HG03064 (cell line): ENCODE results near the gene SMARCA4.

Experiments used
- ATAC-seq: cut with Tn5 transposase; IDR thresholded peaks from one replicate; pipeline ENCODE4 v1.9.1; 2021; ENCODE audit warnings: low read depth; ENCODE audit not compliant: unreplicated experiment

The SMARCA4 gene

DNA sequence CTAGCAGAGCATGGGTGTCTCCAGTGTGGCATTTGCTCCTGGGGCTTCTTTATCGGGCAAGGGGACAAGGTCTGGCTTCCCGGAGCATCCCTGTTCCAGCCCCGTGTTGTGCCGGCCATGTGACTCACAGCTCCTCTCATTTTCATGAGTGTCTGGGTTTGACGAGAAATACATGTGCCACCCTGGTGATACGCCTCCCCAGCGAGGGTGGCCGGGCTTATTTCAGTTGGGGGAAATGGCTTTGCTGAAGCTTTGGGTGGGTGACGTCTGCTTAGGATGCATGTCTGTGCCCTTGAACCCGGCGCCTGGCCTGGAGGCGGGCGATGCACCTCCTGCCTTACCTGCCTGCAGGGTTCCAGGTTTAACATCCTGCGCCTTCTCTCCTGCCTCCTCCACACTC lies 66.6 kb downstream of the SMARCA4 start:
- no peak for ATAC-seq

DNA sequence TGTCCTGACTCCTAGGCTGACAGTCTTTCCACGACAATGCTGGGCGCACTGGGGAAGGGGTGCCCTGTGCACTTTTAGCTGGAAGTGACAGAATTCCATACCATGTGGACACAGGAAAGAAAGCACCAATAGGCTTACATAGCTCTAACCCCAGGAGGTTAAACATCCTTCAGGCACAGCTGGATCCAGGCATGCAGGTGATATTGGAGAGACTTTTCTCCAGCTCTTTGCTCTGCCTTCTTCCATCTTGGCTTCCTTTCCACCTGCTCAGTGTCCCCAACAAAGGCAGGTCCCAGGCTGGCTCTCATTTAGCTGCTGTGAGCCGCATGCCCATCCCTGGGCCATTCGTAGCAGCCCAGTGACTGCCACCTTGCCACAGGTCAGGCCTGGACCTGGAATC lies 67.3 kb downstream of the SMARCA4 start:
- ATAC-seq = no peak

GRCh38 chr19:11031421-11032070 lies 70.7 kb downstream of the SMARCA4 start:
- ATAC-seq = no peak

DNA sequence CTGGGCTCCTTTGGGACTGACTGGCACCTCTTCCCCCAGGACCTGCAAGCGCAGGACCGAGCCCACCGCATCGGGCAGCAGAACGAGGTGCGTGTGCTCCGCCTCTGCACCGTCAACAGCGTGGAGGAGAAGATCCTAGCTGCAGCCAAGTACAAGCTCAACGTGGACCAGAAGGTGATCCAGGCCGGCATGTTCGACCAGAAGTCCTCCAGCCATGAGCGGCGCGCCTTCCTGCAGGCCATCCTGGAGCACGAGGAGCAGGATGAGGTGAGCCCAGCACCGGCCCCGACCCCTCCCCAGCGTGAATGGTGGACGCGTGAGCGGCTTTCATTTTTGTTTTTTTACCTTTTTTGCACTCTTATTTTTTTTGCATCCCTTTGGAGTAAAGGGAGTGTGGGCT lies 72.4 kb downstream of the SMARCA4 start:
- ATAC-seq = no peak

DNA sequence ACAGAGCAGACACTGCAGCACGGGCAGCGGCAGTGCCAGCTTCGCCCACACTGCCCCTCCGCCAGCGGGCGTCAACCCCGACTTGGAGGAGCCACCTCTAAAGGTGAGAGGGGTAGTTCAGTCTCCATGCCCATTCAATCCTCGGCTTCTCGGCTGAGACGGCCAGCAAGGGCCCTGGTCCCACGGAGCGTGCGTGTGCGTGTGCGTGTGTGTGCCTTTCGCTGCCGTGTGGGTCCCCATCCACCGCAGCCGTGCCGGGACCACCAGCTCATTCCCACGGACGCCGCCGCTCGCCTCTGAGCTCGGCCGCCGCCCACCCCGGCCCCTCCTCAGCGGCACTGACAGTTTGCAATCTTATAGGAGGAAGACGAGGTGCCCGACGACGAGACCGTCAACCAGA lies 72.9 kb downstream of the SMARCA4 start:
- no peak for ATAC-seq

DNA sequence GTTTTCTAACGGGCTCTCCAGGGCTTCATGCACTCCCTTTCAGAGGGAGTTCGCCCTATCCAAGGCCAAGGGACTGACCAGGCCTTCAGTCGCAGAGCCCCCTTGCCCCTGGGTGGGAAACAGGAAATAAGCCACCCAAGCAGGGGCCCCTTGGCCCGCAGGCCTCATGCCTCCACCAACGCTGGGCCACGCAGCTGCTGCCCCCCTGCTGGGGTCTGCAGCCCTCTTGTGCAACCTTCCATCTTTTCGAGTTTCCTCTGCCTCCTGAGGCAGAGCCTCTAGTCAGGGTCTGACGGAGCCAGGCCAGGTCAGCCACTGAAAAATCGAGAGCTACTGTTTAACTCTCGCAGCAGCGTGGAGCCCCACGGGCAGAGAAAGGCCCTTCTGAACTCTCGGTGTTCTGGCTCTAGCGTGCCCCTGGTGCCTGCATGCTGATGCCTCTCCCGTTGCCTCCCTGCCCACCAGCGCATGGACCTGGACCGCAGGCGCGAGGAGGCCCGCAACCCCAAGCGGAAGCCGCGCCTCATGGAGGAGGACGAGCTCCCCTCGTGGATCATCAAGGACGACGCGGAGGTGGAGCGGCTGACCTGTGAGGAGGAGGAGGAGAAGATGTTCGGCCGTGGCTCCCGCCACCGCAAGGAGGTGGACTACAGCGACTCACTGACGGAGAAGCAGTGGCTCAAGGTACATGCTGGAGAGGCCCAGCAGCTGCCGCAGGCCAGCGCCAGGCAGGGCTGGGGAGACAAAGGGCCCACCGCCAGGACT lies 73.8 kb downstream of the SMARCA4 start:
- ATAC-seq = no peak

DNA sequence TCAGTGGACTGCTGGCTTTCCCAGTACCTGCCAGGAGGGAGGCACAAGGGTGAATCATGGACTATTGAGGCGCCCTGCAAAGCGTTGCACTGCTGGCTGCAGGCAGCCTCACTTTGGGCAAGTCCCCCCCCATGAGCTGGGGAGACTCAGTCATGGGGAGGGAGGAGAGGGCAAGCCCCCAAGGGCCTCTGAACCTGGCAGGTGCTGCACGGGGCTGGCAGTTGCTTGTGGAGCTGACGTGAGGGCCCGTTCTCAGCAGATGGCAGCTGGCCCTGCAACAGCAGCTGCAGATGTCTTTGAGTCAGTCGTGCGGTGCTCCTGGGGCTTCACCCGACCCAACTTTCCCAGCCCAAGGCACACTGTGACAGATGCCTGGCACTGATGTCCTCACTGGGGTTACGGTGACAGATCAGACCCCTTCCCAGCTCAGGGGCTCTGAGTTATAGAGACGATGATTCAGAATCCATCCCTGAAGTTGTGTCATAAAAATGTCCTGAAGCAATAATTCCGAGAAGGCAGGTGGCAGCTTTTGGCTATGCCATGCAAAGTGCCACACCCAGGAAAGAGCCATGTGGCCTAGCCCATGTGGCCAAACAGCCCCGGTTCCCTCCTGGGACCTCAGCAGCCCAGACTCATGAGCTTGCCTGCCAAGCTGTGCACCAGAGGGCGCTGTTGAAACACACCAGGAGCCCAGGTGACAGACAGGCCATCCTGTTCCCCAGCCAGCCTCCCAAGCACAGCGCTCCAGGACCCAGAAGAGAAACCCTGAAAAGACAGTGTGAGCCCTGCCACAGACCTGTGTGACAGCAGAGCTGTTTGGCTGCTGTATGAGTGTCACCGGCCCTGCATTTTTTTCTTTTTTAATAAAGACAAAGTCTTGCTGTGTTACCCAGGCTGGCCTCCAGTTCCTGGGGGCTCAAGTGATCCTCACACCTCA lies 74.9 kb downstream of the SMARCA4 start:
- ATAC-seq = peak; percentile 54

DNA sequence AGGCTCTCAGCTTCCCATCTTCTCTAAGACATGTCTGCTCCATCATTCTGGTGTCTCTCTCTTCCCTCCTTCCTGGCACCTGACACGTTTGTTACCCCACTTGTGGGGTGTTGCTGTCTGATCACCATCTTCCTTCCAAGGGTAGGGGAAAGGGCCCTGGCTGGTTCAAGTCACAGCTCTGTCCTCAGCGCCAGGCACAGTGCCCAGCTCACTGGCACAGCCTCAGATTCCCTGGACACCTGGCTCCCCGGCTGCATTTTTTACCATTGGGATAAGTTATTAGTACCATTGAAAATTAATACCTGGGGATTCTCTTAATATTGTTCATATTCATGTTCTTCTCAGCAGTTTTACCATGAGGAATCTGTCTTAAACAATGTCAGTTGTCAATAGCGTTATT lies 77.7 kb downstream of the SMARCA4 start:
- ATAC-seq = no peak

DNA sequence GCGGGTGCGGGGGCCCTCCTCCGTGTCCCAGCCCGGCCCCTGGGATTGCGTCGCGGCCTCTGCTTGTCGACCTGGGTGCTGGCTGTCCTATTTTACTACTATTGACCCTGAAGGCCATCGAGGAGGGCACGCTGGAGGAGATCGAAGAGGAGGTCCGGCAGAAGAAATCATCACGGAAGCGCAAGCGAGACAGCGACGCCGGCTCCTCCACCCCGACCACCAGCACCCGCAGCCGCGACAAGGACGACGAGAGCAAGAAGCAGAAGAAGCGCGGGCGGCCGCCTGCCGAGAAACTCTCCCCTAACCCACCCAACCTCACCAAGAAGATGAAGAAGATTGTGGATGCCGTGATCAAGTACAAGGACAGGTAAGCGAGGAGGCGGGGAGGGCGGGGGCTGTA lies 80.4 kb downstream of the SMARCA4 start:
- ATAC-seq = no peak

DNA sequence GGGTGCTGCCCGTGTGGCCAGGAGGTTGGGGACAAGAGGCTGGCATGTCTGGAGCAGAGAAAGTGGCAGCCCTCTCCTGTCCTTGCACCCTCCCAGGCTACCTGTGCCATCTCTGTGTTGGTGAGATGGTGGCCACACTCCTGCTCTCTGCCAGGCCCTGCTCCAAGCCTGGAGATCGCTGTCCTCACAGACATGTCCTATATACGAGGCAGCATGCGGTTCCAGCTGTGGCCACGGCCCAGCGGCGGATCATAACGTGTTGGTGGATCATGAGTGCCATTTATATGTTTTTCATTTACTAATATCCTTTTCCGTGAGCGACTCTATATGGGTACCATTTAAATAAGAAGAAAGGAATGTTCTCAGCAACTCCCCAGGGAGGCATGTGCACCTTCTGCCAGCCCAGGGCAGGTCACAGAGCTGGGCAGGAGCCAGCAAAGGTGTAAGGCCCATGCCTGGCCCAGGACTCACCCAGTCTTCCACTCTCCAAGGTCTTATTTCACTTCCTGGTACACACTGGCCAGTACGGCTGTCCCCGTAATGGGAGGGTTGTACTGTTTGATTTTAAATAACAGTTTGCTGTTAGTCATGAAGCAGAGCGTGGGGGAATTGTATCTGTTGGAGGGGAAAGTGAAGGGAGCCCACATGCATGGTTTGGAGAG lies 81.3 kb downstream of the SMARCA4 start:
- no peak for ATAC-seq

DNA sequence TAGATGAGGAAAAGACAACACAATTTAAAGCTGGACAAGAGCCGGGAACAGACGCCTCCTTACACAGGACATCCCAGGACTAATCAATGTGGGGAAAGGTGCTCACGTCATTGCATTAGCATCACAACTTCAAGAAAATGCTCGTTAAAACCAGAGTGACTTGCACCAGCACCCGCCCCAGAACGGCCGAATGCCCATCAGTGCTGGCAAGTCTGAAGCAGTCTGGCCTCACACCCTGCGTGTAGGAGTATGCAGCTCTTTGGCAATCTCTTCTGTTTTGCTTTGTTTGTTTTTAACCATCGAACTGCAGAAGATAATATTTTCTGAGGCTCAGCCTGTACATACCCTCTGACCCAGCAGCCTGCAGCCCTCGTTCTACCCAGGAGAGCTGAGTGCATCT lies 83.6 kb downstream of the SMARCA4 start:
- ATAC-seq = no peak

DNA sequence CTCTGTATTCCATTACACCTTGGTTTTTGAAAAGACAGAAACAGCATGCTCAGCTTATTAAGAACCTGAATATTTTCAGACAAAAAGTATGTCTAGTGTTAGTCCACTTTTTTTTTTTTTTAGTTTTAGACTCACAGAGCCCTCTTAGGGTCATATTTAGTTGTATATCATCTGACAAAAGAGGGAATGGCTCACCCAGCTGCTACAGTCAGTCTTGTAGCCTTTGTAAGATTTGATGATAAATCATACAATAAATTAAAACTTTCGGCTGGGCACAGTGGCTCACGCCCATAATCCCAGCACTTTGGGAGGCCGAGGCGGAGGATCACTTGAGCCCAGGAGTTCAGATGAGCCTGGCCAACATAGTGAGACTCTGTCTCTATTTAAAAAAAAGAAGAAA lies 84.7 kb downstream of the SMARCA4 start:
- ATAC-seq = no peak

DNA sequence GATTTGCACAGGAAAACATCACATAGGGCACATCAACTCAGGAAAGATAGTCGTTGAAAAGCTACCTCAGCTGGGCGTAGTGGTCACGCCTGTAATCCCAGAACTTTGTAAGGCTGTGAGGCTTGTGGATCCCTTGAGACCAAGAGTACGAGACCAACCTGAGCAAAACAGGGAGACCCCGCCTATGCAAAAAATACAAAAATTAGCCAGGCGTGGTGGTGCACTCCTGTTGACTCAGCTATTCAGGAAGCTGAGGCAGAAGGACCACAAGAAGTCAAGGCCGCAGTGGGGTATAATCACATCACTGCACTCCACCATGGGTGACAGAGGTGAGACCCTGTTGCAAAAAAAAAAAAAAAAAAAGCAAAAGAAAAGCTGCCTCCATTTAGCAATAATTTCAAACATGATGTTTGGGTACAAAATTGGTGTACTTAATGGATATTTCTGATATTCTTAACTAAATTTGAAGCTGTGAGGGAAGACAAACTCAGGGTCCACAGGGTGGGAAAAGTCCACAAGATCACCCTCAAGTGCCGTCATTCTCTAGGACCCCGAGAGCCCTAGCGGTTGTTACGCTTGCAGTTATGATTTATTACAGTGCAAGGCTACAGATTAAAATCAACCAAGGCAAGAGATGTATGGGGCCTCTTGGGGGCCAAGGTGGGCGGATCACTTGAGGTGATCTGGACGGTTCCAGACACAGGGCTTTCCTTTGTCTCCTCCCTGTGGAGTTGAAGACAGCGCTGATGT lies 86.0 kb downstream of the SMARCA4 start:
- ATAC-seq = no peak

DNA sequence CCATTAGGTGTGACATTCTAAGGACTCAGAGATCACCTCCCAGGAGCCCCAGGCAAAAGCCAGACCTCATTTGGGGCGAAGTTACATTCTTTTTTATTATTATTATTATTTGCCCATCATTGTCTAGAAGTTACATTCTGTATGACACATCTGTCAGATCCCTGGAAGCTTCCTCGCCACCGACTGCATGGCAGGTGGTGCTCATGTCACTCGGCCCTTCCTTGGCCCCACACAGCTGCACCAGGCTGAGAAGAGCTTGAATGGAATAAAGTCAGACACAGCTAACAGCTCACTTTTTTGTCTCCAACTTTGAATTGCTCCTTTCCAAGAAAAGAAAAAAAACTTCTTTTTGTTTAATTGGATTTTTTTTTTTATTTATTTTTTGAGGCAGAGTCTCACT lies 87.0 kb downstream of the SMARCA4 start:
- no peak for ATAC-seq

DNA sequence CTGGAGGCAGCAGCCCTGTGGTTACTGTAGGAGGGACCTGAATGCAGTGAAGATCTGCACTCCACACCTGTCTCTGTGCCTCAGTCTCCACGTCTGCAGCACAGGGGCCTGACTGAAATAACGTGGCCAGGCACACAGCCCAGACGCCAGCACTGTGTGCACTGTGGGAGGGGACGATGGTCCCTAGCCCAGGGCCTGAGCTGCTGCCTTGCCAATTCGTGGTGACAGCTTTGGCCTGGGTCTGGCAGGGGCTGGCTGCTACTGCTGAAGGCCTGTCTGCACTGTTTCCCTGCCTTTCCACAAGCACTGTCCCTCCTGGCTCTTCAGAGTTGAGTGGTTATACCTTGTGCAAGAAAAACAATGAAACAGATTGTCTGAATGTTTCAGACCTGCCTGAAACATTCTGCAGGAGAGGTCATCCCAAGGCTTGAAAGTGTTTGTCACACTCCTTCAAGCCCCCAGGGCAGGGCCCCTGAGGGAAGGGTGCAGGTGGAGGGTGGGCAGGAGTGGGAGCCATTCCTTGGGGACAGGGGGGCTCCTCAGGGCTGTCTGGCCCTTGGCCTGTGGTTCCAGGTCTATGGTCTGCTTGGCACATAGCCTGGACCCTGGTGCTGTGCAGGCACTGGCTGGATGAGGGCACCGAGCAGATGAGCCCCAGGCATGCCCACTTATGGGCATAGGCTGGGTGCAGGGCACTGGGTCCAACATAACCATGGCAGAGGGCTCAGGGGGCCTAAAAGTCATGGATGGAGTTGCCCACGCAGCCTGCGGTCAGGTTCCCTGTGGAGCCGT lies 89.7 kb downstream of the SMARCA4 start:
- no peak for ATAC-seq

DNA sequence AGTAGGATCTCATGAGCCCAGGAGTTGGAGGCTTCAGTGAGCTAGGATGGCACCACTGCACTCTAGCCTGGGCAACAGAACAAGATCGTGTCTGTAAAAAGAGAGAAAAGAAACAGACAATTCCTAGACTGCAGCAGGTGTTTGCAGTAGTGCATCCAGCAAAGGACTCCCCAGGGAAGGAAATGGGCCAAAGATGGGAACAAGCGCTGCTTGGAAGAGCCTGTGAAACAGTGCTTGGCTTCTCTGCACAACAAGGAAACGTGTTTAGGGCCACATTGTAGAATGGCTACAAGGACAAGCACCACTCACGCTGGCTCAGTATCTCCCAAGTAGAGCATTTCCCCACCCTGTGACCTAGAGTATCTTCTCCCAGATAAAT lies 93.0 kb downstream of the SMARCA4 start:
- no peak for ATAC-seq

- ATAC-seq = no peak
Measured at GRCh38 chr19:11054200-11054599, 93.4 kb downstream of the SMARCA4 start.

- no peak for ATAC-seq
Measured at GRCh38 chr19:11054628-11055027, 93.8 kb downstream of the SMARCA4 start.

DNA sequence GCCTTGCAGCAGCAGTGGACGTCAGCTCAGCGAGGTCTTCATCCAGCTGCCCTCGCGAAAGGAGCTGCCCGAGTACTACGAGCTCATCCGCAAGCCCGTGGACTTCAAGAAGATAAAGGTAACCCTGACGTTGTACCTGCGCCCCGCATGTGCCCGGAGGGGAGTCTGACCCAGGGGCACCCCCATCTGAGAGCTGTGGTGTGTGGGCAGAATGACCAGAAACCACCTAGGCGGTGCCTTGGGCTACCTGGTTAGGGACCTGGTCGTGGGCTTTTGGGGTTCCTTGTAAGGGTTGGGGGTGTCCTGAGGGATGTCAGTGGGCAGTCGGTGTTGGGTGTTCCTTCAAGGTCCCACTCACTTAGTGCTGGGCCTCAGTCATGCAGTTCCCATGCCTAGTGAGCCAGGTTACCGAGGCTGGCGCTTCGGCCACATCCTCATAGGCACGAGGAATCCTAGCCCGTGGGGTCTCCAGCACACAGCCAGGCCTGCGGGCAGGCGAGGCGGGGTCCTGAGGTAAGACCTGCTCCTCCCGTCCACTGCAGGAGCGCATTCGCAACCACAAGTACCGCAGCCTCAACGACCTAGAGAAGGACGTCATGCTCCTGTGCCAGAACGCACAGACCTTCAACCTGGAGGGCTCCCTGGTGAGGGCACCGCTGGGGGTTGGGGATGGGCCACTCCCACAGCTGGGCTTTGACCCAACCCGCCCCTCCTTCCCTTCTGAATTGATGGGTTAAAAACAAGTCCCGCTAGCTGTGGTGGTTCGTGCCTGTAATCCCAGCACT lies 97.6 kb downstream of the SMARCA4 start:
- no peak for ATAC-seq
